ENCODE results near the gene IMMP1L.
A peak's percentile ranks its signal among the peaks of the same experiment; 100 is the strongest.

IMMP1L gene

GRCh38 chr11:31397239-31397834 is 112.1 kb downstream of the IMMP1L start:
- H3K27ac ChIP-seq, result no peak overlapping the region
- TF ChIP-seq CTCF (conservative IDR thresholded peaks at IDR 0.05), result peak; percentile 78

GRCh38 chr11:31387379-31387778 is 122.0 kb downstream of the IMMP1L start:
- no peak overlapping the region for H3K27ac ChIP-seq
- no peak for TF ChIP-seq CTCF (conservative IDR thresholded peaks at IDR 0.05)

GRCh38 chr11:31383116-31383515 is 126.3 kb downstream of the IMMP1L start:
- TF ChIP-seq CTCF (conservative IDR thresholded peaks at IDR 0.05), result no peak

More at GRCh38 chr11:31383116-31383515, 126.3 kb downstream of the IMMP1L start:
- H3K27ac ChIP-seq, result no peak overlapping the region

Measured in VCaP (cell line).